Measurements from ENCODE around the gene ITGB3BP.
"Not testable (repeated sequence)": the region's sequence is repeated elsewhere in the genome, so short reads cannot be mapped to it uniquely, and the experiment has no call there.

The ITGB3BP gene, protein sequence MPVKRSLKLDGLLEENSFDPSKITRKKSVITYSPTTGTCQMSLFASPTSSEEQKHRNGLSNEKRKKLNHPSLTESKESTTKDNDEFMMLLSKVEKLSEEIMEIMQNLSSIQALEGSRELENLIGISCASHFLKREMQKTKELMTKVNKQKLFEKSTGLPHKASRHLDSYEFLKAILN

GRCh38 chr1:63522891-63523728, at the start of gene ITGB3BP, which contains the start of gene EFCAB7:
ITGB3BP (minus strand) TSS chr1:63523225; CDS start chr1:63523133, 92 bp downstream.
EFCAB7 (plus strand) TSS chr1:63523525; CDS start chr1:63525573, 2,048 bp downstream.
- DNase-seq (ENCODE audit: low read depth in 1 of 2, low spot score in 1 of 2): peak; percentile 64 to 65

GRCh38 chr1:63572686-63573085, 49.7 kb upstream of the ITGB3BP start:
- not testable (repeated sequence) for DNase-seq (ENCODE audit: low read depth in 1 of 2, low spot score in 1 of 2)

- no peak for DNase-seq (ENCODE audit: low read depth in 1 of 2, low spot score in 1 of 2)
Measured at GRCh38 chr1:63569640-63570316, 46.8 kb upstream of the ITGB3BP start.

DNA sequence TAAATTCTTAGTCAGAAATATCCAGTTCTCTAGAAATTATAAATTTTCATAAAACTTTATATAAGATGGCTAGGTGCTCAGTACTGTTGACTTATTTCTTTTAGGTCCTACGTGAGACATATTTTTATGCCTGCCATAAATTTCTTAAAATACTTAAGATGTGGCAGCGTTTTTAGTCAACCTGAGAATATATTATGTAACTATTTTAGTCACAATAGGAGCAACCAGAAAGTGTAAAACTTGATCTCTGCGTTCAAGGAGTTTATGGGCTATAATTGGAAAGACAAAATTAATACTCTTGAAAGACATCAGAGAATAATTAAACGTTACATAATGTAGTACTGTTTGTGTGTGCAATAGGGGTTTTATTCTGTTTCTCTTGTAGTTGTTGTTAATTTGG, 46.0 kb upstream of the ITGB3BP start:
- DNase-seq (ENCODE audit: low read depth in 1 of 2, low spot score in 1 of 2): no peak

GRCh38 chr1:63563745-63564144, 40.7 kb upstream of the ITGB3BP start:
- no peak for DNase-seq (ENCODE audit: low read depth in 1 of 2, low spot score in 1 of 2)

DNA sequence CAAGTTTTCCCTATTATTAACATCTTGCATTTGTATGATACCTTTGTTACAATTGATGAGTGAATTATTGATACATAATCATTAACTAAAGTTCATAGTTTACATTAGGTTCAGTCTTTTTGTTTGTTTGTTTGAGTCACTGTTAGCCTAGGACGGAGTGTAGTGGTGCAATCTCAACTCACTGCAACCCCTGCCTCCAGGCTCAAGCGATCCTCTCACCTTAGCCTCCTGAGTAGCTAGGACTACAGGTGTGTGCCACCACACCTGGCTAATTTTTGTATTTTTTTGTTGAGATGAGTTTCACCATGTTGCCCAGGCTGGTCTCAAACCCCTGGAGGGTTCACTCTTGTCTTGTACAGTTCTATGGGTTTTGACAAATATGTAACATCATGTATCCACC, 36.3 kb upstream of the ITGB3BP start:
- no peak for DNase-seq (ENCODE audit: low read depth in 1 of 2, low spot score in 1 of 2)

DNA sequence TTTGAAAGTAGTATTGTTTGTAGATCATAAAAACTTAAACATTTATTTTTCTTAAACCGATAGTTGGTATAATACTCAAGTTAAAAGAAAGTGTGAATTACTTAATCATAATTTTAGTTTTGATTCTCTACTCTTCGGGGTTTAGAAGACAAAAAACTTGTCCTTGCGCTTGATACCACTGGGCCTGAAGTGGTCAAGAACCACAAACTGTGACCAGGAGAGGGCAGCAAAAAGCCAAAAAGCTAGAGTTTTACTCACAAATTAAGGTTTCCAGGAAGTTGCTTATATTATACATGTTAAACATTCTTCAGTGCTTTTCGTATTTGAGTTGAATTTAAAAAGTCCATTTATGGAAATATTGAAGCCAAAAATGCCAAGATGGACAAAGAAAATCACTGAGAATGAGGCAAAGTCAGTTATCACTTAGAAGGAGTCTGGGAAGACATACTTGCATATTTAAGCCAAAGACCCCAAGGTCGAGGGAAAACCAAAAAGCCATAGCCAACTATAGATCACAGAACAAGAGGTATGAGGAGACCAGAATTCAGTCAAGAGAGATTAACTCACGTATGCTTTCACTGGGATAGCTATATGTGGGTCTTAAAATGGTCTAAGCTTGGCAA, 34.5 kb upstream of the ITGB3BP start:
- no peak for DNase-seq (ENCODE audit: low read depth in 1 of 2, low spot score in 1 of 2)

GRCh38 chr1:63555480-63555879, 32.5 kb upstream of the ITGB3BP start:
- no peak for DNase-seq (ENCODE audit: low read depth in 1 of 2, low spot score in 1 of 2)

GRCh38 chr1:63548877-63549276, 25.9 kb upstream of the ITGB3BP start:
- no peak for DNase-seq (ENCODE audit: low read depth in 1 of 2, low spot score in 1 of 2)

- DNase-seq (ENCODE audit: low read depth in 1 of 2, low spot score in 1 of 2): no peak
Measured at GRCh38 chr1:63548303-63548702, 25.3 kb upstream of the ITGB3BP start.

- no peak for DNase-seq (ENCODE audit: low read depth in 1 of 2, low spot score in 1 of 2)
Measured at GRCh38 chr1:63547621-63548294, 24.7 kb upstream of the ITGB3BP start.

DNA sequence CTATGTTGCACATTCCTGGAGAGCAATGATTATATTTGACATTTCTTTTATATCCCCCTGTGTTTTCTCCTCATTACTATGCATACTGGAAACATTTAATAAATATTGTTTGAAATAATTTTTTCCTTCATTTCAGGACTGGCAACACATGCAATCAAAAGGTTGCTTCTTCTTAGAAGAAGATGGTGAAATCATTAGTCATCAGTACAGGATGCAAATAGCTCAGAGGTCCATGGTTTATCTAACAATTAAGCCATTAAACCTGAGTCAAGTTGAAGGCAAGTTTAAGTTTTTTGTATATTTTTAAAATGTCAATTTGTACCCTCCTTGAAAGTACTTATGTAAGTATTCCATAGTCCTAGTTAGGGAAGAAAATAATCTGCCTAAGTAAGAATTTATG, 22.8 kb upstream of the ITGB3BP start:
- no peak for DNase-seq (ENCODE audit: low read depth in 1 of 2, low spot score in 1 of 2)

DNA sequence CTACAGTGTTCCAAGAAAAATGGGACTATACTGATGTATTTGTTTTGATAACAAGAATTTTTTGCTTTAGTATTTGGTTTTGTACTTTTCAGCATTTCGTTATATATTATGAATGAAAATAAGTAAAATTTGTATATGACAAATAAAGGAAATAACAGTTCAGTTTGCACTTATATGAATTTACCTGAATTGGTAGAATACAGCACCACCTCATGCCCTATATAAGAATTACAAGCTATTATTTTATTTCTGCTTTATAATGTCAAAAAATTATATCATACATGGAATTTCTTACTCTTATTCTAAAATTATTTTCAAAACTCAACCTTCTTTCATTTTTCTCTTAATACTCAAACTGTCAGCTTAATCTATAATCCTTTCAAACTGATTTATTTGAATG, 14.9 kb upstream of the ITGB3BP start:
- DNase-seq (ENCODE audit: low read depth in 1 of 2, low spot score in 1 of 2): no peak

DNA sequence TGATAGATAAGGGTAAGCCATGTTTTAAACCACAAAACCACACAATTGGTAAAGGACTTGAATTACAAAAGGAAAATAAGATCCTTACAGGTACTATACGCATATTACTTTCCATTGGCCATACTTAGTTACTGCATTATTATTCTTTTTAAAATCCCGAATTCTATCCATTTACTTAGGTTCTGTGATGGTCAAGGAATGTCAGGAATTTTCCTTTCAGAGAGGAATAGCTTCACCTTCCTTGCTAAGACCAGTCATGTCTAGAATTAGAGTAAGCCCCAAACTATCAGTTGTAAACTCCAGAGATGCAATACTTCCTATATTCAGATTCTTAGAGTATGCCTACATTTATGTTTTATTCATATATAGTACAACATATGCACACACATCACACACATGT, 14.0 kb upstream of the ITGB3BP start:
- DNase-seq (ENCODE audit: low read depth in 1 of 2, low spot score in 1 of 2): no peak

DNA sequence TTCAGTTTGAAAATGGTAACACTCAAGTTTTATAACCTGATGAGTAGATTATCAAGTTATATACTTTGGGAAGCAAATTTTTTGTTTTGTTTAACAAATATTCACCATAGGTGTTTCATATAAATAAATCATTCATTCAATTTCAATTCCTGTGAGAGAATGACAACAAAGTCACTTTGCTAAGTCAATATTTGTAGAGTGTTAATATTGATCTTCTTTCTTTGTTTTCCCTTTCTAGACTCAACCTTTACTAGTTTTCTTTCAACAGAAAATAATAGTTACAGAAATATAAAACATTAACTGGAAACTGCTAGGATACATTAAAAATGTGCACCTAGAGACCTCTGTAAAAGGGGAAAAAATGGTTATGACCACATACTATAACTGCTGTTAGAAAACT, 11.4 kb upstream of the ITGB3BP start:
- DNase-seq (ENCODE audit: low read depth in 1 of 2, low spot score in 1 of 2): no peak

DNA sequence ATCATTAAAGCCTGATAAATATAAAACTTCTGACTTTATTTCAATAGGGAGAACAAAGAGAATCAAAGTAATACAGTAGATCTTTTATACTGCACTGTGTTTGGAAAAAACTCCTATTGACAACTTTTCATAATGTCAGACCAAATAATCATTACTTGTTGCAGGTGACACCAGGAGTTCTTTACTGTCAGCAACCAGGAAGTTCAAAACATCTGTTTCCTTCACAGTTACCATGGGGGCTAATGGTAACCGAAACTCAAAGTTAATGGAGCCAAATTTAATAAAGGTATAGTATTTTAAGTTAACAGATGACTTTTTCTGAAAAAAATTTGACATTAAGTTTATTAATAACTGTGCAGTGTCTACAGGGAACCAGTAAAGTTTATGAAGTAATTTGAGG, 10.9 kb upstream of the ITGB3BP start:
- DNase-seq (ENCODE audit: low read depth in 1 of 2, low spot score in 1 of 2): no peak

GRCh38 chr1:63532727-63533126, 9.7 kb upstream of the ITGB3BP start:
- no peak for DNase-seq (ENCODE audit: low read depth in 1 of 2, low spot score in 1 of 2)

GRCh38 chr1:63524201-63524600, 1.2 kb upstream of the ITGB3BP start:
- DNase-seq (ENCODE audit: low read depth in 1 of 2, low spot score in 1 of 2): no peak

GRCh38 chr1:63523738-63524137, 713 bp upstream of the ITGB3BP start:
- DNase-seq (ENCODE audit: low read depth in 1 of 2, low spot score in 1 of 2): no peak

DNA sequence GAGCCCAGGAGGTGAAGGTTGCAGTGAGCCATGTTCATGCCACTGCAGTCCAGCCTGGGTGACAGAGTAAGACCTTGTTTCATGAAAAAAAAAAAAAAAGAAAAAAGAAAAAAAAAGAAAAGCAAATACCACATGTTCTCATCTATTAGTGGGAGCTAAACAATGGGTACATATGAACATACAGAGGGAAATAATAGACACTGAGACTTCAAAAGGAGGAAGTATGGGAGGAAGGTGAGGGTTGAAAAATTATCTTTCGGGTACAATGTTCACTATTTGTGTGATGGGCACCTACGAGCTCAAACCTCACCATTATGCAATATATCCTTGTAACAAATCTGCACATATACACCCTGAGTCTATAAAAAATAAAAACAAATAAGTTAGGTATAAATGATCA, 6.4 kb downstream of the ITGB3BP start:
- no peak for DNase-seq (ENCODE audit: low read depth in 1 of 2, low spot score in 1 of 2)

- DNase-seq (ENCODE audit: low read depth in 1 of 2, low spot score in 1 of 2): no peak
Measured at GRCh38 chr1:63512584-63512983, 10.4 kb downstream of the ITGB3BP start.
